GM18517 (cell line): ENCODE data around the gene CDX1.
"Not testable (repeated sequence)": the region's sequence is repeated elsewhere in the genome, so short reads cannot be mapped to it uniquely, and the experiment has no call there.

ENCODE experiments used
- ATAC-seq: cut with Tn5 transposase; IDR thresholded peaks from one replicate; pipeline ENCODE4 v1.9.1; 2021; ENCODE audit warnings: mild to moderate bottlenecking, moderate library complexity; ENCODE audit not compliant: unreplicated experiment

The CDX1 gene

GRCh38 chr5:150224483-150225027 lies 58.0 kb downstream of the CDX1 start:
- no peak for ATAC-seq

- no peak for ATAC-seq
Measured at GRCh38 chr5:150227036-150227435, 60.5 kb downstream of the CDX1 start.

DNA sequence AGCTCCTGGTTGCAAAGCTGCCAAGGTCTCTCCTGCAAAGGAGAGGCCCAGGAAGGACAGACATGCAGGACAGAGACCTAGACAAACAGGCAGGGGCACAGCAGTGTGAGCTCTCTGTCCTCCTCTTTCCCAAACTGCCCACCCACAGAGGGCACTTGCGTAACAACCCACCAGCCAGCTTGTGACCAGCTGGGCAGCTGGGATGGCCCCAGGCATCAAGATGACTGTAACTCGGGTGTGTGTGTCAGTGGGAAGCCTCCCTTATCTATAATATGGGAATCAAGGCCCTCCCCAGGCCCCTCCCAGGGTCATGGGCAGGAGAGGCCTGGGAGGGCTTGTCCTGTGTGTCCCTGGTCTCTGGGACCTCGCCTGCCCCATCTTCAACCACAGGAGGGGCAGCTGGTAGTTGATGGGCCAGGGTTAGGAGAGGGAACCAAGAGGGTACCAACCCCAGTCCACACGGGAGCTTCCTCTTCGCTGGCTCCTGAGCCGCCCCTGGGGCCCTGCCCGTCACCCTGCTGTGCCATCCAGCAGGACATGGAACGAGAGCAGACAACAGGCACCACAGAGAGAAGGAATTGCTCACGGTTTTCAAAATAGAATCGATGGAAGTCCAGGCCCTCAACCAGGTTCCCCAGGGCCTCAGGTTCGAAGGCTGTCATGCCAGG lies 61.2 kb downstream of the CDX1 start:
- ATAC-seq: no peak

DNA sequence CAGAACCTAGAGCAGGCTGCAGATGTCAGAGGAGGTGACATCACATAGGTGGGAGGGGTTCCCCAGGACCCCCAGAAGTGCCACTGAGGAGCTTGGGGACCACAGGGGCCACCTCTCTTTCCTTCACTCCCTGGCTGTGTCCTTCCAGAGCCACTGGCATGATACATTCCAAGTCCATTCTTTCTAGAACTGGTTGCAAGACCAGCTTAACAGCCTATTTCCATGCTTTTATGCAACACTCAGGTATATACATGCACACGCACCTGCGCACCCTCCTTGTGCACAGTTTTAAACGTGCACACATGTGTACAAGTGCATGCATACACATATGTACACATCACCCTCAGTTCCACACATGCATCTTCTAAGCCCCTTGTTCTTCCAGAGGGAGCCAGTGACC lies 63.0 kb downstream of the CDX1 start:
- no peak for ATAC-seq

- no peak for ATAC-seq
Measured at GRCh38 chr5:150230842-150231241, 64.3 kb downstream of the CDX1 start.

- not testable (repeated sequence) for ATAC-seq
Measured at GRCh38 chr5:150233706-150234105, 67.1 kb downstream of the CDX1 start.
